Chondrocyte (in vitro differentiated cells): ENCODE measurements around the gene CMTM7. TPM values are rescaled to one million over a fixed set of nuclear protein-coding genes. Genes with fewer than 3 reads are reported as not detected.

Experiments used
- DNase-seq: peaks from one replicate; pipeline ENCODE4 v3.0.0; 2021; ENCODE audit warnings: mixed read lengths, low spot score
- H3K27ac Mint-ChIP-seq: one replicate; pipeline ENCODE4 v1.8.0; 2021; ENCODE audit warnings: mild to moderate bottlenecking, moderate library complexity, mixed read lengths; ENCODE audit not compliant: unreplicated experiment
- H3K27me3 Mint-ChIP-seq: 2 replicates; pipeline ENCODE4 v1.8.0; 2021; ENCODE audit warnings: low read depth, mixed read lengths
- H3K36me3 Mint-ChIP-seq: 2 replicates; pipeline ENCODE4 v1.8.0; 2021; ENCODE audit warnings: low read depth, mixed read lengths
- H3K4me1 Mint-ChIP-seq: 2 replicates; pipeline ENCODE4 v1.8.0; 2021; ENCODE audit warnings: low read depth, mild to moderate bottlenecking, mixed read lengths
- H3K4me3 Mint-ChIP-seq: one replicate; pipeline ENCODE4 v1.8.0; 2021; ENCODE audit warnings: mild to moderate bottlenecking, moderate library complexity, mixed read lengths; ENCODE audit not compliant: unreplicated experiment
- H3K9me3 Mint-ChIP-seq: 2 replicates; pipeline ENCODE4 v1.8.0; 2021; ENCODE audit warnings: low read depth, mixed read lengths
- total RNA-seq: library from RNA; stranded (reverse); gene quantifications from 3 replicates; pipeline ENCODE4 v1.2.1, GENCODE V29; 2021
- TF ChIP-seq, protein P1 (sequence below): fragments of 200-600 bp; sonication (generic); IDR thresholded peaks from 2 replicates; pipeline ENCODE4 v1.5.0; 2021; ENCODE audit warnings: antibody characterized with exemption, mild to moderate bottlenecking, moderate library complexity

Gene CMTM7
- total RNA-seq, 1 donor from 2014 or later = 8.8 TPM

GRCh38 chr3:32374788-32375595, 16.7 kb upstream of the CMTM7 start:
- no peak for DNase-seq
- Mint-ChIP-seq H3K36me3 (no peaks in the 10 kb centered on the region), H3K4me1 (peaks cover 6% of the 10 kb centered on the region), H3K27me3 (no peaks in the 10 kb centered on the region), H3K27ac (no peak overlapping the region), H3K4me3 (no peak overlapping the region), H3K9me3 (no peaks in the 10 kb centered on the region)
- TF ChIP-seq, protein P1, sequence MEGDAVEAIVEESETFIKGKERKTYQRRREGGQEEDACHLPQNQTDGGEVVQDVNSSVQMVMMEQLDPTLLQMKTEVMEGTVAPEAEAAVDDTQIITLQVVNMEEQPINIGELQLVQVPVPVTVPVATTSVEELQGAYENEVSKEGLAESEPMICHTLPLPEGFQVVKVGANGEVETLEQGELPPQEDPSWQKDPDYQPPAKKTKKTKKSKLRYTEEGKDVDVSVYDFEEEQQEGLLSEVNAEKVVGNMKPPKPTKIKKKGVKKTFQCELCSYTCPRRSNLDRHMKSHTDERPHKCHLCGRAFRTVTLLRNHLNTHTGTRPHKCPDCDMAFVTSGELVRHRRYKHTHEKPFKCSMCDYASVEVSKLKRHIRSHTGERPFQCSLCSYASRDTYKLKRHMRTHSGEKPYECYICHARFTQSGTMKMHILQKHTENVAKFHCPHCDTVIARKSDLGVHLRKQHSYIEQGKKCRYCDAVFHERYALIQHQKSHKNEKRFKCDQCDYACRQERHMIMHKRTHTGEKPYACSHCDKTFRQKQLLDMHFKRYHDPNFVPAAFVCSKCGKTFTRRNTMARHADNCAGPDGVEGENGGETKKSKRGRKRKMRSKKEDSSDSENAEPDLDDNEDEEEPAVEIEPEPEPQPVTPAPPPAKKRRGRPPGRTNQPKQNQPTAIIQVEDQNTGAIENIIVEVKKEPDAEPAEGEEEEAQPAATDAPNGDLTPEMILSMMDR = peak; percentile 88

- Mint-ChIP-seq H3K36me3 (no peaks in the 10 kb centered on the region), H3K27me3 (no peaks in the 10 kb centered on the region), H3K9me3 (no peaks in the 10 kb centered on the region), H3K27ac (no peak overlapping the region), H3K4me3 (no peak overlapping the region), H3K4me1 (peaks cover 6% of the 10 kb centered on the region)
- DNase-seq = no peak
- TF ChIP-seq, protein P1 = no peak
Measured at GRCh38 chr3:32375596-32375930, 16.1 kb upstream of the CMTM7 start.

GRCh38 chr3:32376115-32376514, 15.5 kb upstream of the CMTM7 start:
- TF ChIP-seq, protein P1 = no peak
- no peak overlapping the region for H3K27ac Mint-ChIP-seq
- DNase-seq = no peak
- no peaks in the 10 kb centered on the region for H3K36me3 Mint-ChIP-seq
- no peaks in the 10 kb centered on the region for H3K9me3 Mint-ChIP-seq
- no peak overlapping the region for H3K4me3 Mint-ChIP-seq
- H3K27me3 Mint-ChIP-seq = no peaks in the 10 kb centered on the region
- peaks cover 6% of the 10 kb centered on the region for H3K4me1 Mint-ChIP-seq

DNA sequence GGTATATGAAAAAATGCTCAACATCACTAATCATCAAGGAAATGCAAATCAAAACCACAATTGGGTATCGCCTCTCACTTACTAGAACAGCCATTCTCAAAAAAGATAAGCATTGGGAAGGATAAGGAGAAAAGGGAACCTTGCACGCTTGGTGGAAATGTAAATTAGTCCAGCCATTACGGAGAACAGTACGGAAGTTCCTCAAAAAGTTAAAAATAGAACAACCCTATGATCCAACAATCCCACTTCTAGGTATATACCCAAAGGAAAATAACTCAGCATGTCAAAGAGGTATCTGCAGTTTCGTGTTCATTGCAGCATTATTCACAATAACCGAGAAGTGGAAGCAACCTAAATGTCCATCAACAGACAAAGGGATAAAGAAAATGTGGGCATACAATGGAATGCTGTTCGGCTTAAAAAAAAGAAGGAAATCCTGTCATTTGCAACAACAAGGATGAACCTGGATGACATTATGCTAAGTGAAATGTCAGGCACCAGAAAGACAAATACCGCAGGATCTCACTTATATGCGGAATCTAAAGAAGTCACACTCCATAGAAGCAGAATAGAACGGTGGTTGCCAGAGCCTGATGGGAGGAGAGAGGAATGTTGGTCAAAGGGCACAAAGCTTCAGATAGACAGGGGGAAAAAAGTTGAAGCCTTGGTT, 11.7 kb upstream of the CMTM7 start:
- Mint-ChIP-seq H3K4me3 (no peak overlapping the region), H3K4me1 (peaks cover 6% of the 10 kb centered on the region), H3K27me3 (no peaks in the 10 kb centered on the region), H3K9me3 (no peaks in the 10 kb centered on the region), H3K36me3 (no peaks in the 10 kb centered on the region), H3K27ac (no peak overlapping the region)
- TF ChIP-seq, protein P1 = no peak
- DNase-seq = no peak

DNA sequence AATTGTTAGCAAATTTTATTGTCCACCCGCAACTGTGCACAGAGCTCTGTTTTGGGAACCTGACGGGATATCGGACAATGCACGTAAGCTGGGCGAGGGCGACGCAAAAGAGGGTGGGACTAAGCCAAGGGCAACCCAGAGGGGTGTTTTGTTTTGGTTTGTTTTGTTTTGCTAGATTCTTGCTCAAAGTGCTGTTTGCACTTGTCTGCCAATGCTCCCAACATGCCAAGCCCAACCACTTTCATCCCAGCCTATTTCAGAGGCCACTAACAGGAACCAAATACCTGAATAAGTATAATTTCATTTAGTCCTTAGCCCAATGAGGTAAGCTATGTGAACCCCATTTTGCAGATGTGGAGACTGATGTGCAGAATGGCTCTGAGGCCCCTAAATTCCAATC, 9.7 kb upstream of the CMTM7 start:
- Mint-ChIP-seq H3K27me3 (no peaks in the 10 kb centered on the region), H3K4me1 (peaks cover 7% of the 10 kb centered on the region), H3K4me3 (no peak overlapping the region), H3K27ac (no peak overlapping the region), H3K36me3 (no peaks in the 10 kb centered on the region), H3K9me3 (no peaks in the 10 kb centered on the region)
- no peak for DNase-seq
- TF ChIP-seq, protein P1 = no peak
